22Rv1 (cell line): Measurements from ENCODE around the gene ESR2.

Experiments used
- ZFX ChIP-seq: fragments of 450-650 bp; IDR thresholded peaks from 2 replicates; pipeline ENCODE4 v1.6.1; 2017; ENCODE audit warnings: antibody characterized with exemption, borderline replicate concordance
- TF ChIP-seq, protein P1 (sequence below): fragments of 450-650 bp; IDR thresholded peaks from 2 replicates; pipeline ENCODE4 v1.5.1; 2017; ENCODE audit warnings: mild to moderate bottlenecking

DNA sequence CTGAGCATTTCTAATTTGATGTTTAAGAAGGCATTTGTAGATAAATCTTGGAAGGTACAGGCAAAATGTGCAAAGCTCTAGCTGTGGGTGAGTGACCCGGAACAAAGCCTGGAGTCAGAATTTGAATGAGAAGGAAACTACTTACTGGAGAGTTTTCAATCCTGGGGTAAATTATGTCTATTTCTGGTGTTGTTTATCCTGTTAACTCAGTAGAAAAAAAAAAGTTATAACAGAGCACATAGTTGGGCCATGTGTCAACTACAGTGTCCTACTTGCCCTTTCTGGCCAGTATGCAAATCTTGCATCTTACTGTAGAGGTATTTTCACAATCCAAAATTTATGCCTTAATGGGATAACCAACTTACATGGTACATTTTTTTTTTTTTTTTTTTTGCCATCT is 259.0 kb downstream of the ESR2 start:
- TF ChIP-seq, protein P1, sequence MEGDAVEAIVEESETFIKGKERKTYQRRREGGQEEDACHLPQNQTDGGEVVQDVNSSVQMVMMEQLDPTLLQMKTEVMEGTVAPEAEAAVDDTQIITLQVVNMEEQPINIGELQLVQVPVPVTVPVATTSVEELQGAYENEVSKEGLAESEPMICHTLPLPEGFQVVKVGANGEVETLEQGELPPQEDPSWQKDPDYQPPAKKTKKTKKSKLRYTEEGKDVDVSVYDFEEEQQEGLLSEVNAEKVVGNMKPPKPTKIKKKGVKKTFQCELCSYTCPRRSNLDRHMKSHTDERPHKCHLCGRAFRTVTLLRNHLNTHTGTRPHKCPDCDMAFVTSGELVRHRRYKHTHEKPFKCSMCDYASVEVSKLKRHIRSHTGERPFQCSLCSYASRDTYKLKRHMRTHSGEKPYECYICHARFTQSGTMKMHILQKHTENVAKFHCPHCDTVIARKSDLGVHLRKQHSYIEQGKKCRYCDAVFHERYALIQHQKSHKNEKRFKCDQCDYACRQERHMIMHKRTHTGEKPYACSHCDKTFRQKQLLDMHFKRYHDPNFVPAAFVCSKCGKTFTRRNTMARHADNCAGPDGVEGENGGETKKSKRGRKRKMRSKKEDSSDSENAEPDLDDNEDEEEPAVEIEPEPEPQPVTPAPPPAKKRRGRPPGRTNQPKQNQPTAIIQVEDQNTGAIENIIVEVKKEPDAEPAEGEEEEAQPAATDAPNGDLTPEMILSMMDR: no peak
- no peak for TF ChIP-seq ZFX
